NOMO-1 treated with DMSO at 0.1 percent for 48 hours (cell line): ENCODE results near the gene LTC4S.
"Not testable (repeated sequence)": the region's sequence is repeated elsewhere in the genome, so short reads cannot be mapped to it uniquely, and the experiment has no call there.

ENCODE experiments used
- DNase-seq: peaks from one replicate; lab custom pipeline; 2025; ENCODE audit not compliant: unreplicated experiment; lab: John Stamatoyannopoulos, UW

LTC4S gene, protein sequence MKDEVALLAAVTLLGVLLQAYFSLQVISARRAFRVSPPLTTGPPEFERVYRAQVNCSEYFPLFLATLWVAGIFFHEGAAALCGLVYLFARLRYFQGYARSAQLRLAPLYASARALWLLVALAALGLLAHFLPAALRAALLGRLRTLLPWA

DNA sequence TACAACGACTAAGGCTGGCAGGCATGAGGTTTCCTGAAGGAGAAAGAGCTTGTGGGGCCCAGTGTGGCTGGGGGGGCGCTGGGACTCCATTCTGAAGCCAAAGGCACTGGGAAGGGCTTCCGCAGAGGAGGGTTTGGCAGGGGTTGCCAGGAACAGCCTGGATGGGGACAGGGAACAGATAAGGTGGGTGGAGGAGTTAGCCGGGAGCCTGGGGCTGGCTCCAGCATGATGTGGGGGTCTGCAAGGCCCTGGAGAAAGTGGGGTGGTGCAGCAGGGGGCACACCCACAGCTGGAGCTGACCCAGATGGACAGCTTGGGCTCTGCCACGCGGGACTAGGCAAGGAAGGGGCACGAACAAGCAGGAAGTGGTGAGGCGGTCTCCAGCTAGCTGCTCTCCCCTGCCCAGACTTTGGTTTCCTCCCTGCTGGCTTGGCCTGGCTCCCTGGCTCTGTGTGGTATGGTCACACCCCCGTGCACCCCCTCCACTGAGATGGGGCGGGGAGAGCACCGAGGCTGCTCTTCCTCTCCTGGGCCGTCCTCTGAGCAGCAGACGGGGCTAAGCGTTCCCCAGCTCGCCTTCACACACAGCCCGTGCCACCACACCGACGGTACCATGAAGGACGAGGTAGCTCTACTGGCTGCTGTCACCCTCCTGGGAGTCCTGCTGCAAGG lies at the start of gene LTC4S:
LTC4S (plus strand) TSS at position 519 of the 672 bp plus-strand sequence; CDS start at position 614, 95 bp downstream.
- peak; percentile 88 for DNase-seq

DNA sequence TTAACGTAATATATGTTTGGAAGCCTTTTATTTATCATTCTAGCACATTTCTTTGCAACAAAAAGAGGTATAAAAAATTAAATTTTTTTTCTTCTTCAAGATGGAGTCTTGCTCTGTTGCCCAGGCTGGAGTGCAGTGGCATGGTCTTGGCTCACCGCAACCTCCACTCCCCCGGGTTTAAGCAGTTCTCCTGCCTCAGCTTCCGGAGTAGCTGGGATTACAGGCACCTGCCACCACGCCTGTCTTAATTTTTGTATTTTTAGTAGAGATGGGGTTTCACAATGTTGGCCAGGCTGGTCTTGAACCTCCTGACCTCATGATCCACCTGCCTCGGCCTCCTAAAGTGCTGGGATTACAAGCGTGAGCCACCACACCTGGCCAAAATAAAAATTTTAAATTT lies 49.7 kb upstream of the LTC4S start:
- not testable (repeated sequence) for DNase-seq

DNA sequence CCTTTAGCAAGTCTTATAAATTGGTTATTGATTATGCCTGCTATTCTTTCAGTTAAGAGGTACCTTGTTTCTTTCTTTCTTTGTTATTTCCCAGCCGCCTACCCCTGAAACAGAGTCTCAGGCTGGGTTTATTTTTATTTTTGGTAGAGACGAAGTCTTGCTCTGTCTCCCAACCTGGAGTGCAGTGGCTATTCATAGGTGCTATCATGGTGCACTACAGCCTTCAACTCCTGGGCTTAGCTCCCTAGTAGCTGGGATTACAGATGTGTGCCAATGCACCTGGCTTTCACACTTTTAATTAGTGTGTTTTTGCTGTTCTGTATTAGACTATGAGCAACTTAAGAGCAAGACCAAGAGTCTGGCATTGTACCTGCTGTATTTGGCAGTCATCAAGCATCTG lies 46.9 kb upstream of the LTC4S start:
- DNase-seq, result no peak

DNA sequence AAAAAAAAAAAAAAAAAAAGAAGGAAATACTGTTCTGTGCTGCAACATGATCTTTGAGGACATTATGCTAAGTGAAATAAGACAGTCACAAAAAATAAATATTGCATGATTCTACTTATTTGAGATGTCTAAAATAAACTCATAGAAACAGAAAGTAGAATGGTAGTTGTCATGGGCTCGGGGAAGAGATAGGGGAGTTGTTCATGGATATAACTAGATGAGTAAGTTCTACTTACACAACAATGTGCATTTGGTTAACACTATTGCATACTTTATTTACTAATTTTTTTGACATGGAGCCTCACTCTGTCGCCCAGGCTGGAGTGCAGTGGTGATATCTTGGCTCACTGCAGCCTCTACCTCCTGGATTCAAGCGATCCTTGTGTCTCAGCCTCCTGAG lies 46.0 kb upstream of the LTC4S start:
- no peak for DNase-seq

DNA sequence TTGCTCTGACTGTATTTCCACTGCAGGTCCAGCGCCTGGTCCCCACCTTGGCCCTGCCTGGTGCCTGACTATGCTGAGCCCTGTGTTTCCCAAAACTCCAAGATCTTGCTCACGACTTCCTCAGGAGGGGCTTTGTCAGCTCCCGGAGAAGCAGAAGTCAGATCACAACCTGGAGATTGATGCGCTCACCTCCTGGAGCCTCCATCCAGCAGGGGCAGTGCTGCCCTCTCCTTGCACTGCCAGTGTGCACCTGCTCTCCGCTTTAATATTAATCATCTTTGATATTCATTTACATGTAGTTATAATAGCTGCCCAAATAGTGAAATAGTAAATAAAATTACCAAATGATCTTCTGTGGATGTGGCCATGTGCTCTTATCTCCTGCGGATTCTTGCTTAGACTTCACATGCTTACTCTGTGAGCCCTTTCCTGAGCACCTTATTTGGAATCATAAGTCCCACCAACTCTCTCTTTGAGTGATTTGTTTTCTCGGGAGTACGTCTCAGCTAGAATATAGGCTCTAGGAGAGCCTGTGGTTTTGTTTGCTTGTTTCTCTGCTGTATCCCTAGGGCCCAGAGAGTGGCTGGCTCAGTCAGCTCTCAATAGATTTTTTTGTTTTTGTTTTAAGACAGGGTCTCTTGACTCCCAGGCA lies 43.8 kb upstream of the LTC4S start:
- no peak for DNase-seq

DNA sequence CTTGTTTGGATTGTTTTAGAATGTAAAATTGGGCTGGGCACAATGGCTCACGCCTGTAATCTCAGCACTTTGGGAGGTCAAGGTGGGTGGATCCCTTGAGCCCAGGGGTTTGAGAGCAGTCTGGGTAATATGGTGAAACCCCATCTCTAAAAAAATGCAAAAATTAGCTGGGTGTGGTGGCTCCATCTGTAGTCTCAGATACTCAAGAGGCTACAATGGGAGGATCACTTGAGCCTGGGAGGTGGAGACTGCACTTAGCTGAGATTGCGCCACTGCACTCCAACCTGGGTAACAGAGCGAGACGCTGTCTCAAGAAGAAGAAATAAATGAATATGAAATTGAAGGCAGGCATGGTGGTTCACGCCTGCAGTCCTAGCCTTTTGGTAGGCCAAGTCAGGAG lies 39.8 kb upstream of the LTC4S start:
- DNase-seq, result no peak

DNA sequence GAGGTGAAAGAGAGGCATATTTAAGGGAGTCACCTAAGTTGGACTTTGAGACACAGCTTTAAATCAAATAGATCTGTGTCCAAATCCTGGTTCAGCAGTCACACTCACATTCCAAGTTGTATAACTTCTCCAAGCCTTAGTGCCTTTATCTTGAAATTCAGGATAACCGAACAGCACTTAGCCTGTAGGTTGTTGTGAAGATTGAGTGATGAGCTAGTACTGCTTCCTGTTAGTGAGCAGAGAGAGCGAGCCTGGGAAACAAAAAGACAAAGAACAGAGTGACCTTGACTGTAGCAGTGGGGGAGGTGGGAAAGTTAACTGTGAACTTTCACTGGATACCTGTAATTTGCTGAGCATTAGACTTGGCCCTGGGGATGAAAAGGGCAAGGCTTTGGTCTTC lies 38.8 kb upstream of the LTC4S start:
- no peak for DNase-seq

DNA sequence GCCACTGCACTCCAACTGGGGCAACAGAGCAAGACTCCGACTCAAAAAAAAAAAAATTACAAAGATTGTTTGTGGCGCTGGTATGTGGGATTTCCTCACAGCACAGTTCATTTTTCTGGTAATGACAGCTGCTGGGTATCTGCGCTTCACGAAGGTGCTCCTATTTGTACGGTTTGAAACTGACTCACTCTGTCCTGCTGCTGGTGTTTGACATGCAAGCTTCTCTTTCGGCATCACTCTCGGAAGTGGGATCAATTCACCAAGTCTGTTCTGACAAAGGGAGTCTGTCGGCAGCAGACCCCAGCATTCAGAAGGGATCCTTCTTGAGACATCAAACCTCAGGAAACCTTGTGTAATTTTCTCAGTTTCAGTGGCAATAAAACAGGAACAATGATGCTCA lies 34.8 kb upstream of the LTC4S start:
- peak; percentile 89 for DNase-seq

DNA sequence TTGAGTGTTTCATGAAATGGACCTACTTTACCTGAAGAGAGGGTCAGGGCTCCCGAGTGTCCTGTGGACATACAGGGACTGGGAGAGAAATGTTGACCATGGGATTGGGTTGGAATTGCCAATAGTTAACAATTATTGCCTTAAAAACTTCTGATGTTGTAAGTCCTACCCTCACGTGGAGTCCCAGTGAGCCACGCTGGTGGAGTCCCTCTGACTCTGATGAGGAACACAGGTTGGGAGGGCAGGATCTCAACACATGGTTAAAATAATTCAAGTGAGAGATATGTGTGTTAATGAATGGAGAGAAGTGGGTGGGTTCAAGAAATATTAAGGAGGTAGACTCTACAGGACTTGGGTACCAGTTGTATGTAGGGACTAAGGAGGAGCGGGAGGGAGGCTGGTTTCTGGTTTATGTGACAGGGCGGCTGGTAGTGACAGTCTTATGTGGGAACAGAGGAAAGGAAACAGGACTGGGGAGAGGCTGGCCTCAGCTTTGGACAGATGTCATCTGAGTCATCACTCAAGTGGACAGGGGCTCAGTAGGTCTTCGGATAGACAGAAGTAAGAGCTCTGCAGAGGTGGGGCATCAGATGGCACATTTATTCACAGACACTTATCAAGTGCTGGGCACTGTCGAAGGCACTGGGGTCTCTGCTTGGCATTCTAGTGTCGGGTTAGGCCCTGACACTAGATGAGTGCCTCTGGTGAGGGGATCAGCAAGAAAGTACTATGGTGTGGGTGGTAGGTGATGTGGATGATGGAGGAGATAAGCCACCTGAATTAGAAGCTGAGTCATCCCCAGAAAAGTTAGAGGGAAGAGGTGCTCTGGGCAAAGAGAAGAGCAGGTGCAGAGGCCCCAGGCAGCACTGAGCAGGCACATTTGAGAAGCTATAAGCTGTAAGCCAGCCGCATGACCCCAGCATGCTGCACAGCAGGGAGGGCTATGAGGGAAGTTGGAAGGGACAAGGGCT lies 33.9 kb upstream of the LTC4S start:
- no peak for DNase-seq

DNA sequence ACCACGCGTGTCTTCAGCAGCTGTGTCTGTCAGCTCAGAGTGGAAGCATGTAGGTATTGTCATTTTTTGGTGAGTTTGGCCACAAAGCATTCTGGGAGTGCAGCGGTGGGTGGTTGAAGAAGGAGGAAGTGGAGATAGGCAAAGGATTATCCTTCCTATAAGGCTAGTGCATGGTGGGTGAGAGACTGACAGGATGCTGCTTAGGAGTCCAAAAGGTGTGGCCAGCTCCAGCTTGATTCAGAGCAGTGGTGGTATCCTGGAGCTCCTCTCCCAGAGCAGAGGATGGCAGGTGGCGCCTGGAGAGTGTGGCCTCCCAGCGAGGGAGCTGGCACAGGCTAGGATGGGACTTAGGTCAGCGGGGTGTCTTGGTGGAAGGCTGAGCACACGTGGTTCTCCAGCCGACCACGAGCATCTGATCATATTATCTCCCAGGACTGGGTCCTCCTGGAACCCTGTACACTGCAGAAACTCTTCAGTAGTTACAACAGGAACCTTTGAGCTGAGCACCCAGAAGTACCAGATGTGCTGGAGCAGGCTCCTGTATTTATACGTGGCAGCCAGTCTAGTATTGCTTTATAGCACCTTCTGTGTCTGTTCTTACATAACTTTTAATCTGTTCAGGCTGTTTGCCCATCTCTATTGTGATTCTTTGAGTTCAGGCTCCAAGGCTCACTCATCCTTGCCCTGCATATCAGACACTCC lies 31.6 kb upstream of the LTC4S start:
- DNase-seq, result peak; percentile 68

DNA sequence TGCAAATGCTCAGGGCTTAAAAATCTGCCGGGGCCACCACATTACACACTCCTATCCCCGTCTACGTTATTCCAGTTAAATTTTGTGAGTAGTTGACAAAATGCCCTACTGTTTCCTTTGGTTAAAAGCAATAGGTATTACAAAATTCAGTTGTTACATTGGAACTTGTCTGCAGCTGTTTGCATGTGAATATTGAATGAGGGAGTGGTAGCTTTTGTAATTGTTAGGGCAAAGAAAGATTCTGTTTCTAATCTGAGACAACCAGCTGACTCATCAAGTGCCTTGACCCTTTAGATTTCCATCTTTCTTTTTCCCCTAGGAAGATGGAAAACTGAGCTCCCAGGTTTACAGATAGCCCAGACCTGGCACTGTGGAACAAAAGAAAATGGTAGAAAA lies 31.0 kb upstream of the LTC4S start:
- DNase-seq, result no peak

DNA sequence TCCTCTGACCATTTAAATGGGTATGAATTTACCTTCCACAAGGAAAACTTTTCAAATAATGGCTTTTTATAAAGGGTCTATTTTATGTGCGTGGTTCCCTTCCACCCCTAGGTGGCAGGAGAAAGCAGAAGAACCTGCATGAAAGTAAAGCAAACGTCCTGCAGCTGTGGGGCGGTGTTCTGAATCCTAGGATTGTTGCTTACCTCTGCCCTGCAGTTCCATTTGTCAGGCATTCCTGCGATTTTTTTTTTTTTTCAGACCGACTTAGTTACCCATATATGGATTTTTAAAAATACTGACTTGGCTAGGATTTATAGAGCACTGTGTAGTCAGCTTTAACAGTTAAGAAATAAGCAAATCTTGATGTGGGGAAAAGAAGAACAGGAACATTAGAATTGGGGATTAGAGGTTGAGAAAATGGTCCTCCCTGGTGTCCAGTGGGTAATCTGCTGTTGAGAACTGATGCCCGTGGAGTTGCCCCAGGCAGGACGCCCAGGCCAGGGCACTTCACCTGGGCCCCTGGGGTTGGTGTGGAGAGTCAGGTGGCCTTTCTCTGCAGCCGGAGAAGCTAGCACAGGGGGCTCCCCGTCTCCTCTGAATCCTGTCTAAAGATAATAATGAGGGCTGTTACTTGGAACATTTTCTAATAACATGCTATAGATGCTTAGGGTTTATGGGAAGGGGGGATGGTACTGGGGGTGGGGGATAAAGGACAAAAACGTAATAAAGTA lies 30.4 kb upstream of the LTC4S start:
- peak; percentile 51 for DNase-seq

DNA sequence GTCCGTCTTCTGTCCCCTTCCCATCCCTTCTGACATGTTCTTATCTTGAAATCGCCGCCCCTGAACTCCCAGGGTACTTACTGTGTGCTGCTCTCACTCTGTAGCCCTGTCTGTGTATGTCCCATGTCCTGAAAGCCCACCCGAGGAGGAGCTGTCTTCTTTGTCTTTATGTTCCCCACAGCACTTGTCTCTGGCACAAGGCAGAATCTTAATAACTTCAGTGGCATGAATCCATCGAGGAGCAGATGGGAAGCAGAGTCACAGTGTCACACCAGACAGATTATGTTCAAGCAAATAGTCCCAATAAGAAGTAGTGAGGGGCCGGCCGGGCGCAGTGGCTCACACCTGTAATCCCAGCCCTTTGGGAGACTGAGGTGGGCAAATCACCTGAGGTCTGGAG lies 29.7 kb upstream of the LTC4S start:
- no peak for DNase-seq

DNA sequence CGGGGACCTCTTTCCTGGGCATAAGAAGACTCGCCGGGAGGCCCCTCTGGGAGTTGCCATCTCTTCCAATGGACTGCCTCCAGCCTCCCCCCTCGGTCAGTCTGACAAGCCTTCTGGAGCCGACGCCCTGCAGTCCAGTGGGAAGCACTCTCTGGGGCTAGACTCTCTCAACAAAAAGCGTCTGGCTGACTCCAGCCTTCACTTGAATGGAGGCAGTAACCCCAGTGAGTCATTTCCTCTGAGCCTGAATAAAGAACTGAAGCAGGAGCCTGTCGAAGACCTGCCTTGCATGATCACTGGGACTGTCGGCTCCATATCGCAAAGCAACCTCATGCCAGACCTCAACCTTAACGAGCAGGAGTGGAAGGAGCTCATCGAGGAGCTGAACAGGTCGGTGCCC lies 28.4 kb upstream of the LTC4S start:
- peak; percentile 60 for DNase-seq

DNA sequence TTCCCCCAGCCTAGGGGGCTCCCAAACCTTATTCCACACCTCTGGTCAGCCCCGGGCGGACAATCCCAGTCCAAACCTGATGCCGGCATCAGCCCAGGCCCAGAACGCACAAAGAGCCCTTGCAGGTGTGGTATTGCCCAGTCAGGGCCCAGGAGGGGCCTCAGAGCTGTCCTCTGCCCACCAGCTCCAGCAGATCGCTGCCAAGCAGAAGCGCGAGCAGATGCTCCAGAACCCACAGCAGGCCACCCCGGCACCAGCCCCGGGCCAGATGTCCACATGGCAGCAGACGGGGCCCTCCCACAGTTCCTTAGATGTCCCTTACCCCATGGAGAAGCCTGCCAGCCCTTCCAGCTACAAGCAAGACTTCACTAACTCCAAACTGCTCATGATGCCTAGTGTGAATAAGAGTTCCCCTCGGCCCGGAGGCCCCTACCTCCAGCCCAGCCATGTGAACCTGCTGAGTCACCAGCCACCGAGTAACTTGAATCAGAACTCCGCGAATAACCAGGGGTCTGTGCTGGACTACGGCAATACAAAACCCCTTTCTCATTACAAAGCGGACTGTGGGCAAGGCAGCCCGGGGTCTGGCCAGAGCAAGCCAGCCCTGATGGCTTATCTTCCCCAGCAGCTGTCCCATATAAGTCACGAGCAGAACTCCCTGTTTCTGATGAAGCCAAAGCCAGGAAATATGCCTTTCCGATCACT lies 27.6 kb upstream of the LTC4S start:
- peak; percentile 30 for DNase-seq

DNA sequence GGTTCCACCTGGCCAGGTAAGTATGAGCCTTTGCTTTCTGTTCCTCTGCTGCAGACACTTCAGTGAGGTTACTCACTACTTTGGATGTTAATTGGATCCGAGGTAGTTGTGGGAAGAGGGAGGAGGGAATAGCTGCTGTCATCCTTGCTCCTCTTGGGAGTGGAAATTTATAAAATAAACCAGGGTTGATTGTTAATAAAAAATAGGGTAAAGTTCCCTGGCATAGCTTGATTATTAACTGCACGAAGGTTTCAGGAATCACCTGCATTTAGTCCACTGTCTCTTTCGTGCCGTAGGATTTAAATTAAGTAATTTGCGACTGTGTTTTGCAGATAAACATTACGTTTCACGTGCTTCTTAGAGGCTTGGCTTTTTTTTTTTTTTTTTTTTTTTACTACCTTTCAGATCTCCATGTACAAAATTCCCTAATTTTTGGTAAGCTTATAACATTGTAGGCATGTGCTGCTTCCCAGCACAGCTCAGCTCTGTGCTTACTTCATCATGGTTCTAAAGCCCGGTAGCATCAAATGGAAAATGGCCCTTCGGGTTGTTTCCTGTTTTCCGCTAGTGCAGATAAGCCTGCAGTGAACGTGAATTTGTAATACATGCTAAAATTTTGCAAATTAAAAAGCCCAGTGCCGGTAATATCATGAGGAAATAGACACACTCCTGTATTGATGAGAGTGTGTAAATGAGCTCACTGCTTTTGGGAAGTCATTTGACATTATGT lies 26.9 kb upstream of the LTC4S start:
- DNase-seq, result no peak

DNA sequence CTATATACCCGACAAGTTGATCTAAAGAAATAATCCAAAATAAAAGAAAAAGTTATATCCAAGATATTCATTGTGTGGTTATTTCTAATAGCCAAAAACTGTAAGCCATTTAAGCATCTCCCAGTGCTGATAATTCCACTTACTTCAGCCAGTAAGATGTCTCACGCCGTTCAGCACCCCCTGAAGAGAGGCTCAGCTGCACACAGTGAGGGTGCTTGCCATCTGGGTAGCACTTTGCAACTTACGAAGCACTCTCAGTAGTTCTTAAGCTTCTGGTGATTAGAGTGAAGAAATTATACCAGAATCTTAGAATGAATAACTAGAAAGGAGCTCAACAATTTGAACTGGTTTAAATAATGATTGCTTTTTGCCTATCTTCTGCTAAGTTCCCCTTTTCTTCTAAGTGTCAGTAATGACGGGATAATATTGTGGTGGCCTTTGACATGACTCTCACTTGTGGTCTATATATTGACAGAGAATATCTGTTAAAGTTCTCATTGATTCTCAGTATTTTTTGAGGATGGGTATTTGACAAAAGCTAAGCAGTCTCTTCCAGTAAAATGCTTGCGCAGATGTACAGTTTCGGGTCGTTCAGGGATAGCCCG lies 26.2 kb upstream of the LTC4S start:
- DNase-seq, result peak; percentile 82

DNA sequence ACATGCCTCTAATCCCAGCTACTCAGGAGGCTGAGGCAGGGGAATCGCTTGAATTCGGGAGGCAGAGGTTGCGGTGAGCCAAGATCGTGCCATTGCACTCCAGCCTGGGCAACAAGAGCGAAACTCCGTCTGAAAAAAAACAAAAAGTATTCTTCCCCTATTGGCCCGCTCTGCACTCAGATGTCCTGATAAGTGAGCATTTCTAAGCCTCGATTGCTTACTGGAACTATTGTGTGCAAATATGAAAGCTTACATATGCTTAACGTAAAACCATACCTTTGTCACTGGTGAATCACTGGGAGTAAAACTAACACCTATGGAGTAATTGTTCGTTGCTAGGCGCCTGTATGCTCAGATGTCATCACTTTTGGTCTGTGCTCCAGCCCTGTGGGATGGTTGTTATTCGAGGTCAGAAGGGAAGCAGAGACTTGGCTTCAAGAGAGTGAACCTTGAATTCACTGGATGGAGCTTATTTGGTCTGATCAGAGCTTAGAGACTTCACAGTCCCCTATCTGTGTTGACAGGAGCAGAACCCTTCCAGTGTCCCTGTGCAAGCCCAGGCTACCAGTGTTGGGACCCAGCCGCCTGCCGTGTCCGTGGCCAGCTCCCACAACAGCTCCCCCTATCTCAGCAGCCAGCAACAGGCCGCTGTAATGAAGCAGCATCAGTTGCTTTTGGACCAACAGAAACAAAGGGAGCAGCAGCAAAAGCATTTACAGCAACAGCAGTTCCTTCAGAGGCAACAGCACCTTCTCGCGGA lies 25.3 kb upstream of the LTC4S start:
- DNase-seq, result no peak
